ENCODE data around the gene POLN. TPM values are rescaled to one million over a fixed set of nuclear protein-coding genes. Genes with fewer than 3 reads are reported as not detected.

Gene POLN
- total RNA-seq, 1 experiment from 2014 or later: 3.5 TPM

DNA sequence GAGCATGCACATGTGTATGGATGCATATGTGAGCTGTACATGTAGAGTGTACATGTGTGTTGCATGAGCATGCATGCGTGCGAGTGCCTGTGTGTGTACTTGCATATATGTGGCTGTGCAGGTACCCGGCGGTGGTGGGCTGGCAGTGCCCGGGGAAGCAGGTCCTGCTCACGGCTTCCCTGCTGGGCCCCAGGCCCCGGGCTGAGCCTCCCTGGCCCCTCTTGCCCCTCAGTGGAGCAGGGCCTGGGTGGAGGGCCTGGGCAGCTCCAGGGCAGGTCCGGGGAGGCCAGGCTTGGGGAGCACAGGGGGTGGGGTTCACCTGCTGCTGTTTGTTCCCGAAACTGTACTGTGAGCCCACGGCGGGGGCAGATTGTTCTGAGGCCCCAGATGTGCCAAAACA, 173.4 kb downstream of the POLN start:
- ChIA-PET POLR2A (no interaction called here), CTCF (interaction anchor here (1.5 kb wide), 1 partner anchor 320 kb away, joined by 3 read pairs; no protein-coding TSS in a partner anchor)
- Mint-ChIP-seq H3K9me3 (no peaks in the 10 kb centered on the region), H3K4me3 (no peak overlapping the region), H3K36me3 (no peaks in the 10 kb centered on the region), H3K27me3 (ENCODE audit: low read depth) (no peaks in the 10 kb centered on the region), H3K4me1 (peaks cover 17% of the 10 kb centered on the region), H3K27ac (peak overlapping the region; percentile 49; the same call in 1 of the 2 replicates)
- DNase-seq (ENCODE audit: low spot score): peak; percentile 6
- no peak for ATAC-seq
- TF ChIP-seq HMGA2 (CRISPR knock-in tag; IDR thresholded peaks at IDR 0.05) (no peak), RELA (CRISPR knock-in tag; IDR thresholded peaks at IDR 0.05; ENCODE audit: borderline replicate concordance) (no peak), NR1H2 (CRISPR knock-in tag; IDR thresholded peaks at IDR 0.05) (no peak), NFYB (CRISPR knock-in tag; conservative IDR thresholded peaks at IDR 0.05; ENCODE audit: low read depth) (no peak), GTF2I (CRISPR knock-in tag; conservative IDR thresholded peaks at IDR 0.05) (no peak), FOXK1 (CRISPR knock-in tag; IDR thresholded peaks at IDR 0.05) (no peak), ESRRA (CRISPR knock-in tag; IDR thresholded peaks at IDR 0.05; ENCODE audit: borderline replicate concordance) (no peak)
- TF ChIP-seq, protein P1, sequence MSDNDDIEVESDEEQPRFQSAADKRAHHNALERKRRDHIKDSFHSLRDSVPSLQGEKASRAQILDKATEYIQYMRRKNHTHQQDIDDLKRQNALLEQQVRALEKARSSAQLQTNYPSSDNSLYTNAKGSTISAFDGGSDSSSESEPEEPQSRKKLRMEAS (CRISPR knock-in tag; IDR thresholded peaks at IDR 0.05): no peak
- TF ChIP-seq, protein P2, sequence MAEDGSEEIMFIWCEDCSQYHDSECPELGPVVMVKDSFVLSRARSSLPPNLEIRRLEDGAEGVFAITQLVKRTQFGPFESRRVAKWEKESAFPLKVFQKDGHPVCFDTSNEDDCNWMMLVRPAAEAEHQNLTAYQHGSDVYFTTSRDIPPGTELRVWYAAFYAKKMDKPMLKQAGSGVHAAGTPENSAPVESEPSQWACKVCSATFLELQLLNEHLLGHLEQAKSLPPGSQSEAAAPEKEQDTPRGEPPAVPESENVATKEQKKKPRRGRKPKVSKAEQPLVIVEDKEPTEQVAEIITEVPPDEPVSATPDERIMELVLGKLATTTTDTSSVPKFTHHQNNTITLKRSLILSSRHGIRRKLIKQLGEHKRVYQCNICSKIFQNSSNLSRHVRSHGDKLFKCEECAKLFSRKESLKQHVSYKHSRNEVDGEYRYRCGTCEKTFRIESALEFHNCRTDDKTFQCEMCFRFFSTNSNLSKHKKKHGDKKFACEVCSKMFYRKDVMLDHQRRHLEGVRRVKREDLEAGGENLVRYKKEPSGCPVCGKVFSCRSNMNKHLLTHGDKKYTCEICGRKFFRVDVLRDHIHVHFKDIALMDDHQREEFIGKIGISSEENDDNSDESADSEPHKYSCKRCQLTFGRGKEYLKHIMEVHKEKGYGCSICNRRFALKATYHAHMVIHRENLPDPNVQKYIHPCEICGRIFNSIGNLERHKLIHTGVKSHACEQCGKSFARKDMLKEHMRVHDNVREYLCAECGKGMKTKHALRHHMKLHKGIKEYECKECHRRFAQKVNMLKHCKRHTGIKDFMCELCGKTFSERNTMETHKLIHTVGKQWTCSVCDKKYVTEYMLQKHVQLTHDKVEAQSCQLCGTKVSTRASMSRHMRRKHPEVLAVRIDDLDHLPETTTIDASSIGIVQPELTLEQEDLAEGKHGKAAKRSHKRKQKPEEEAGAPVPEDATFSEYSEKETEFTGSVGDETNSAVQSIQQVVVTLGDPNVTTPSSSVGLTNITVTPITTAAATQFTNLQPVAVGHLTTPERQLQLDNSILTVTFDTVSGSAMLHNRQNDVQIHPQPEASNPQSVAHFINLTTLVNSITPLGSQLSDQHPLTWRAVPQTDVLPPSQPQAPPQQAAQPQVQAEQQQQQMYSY (CRISPR knock-in tag; IDR thresholded peaks at IDR 0.05): no peak

DNA sequence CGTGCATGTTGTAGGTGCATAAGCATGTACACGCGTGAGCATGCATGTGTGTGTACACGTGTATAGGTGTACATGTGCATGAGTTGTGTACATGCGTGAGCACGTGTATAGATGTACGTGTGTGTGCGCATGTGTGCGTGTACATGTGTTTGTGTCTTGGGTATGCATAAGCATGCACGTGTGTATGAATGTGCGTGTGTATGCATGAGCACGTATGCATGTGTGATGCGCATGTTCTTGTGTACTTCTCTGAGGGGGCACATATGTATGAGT, 173.8 kb downstream of the POLN start:
- no peak for DNase-seq (ENCODE audit: low spot score)
- H3K27me3 Mint-ChIP-seq (ENCODE audit: low read depth): no peaks in the 10 kb centered on the region
- peaks cover 17% of the 10 kb centered on the region for H3K4me1 Mint-ChIP-seq
- no peaks in the 10 kb centered on the region for H3K36me3 Mint-ChIP-seq
- peak overlapping the region; percentile 49; the same call in 1 of the 2 replicates for H3K27ac Mint-ChIP-seq
- POLR2A ChIA-PET: no interaction called here
- no peak for ATAC-seq
- H3K9me3 Mint-ChIP-seq: no peaks in the 10 kb centered on the region
- CTCF ChIA-PET: interaction anchor here (1.5 kb wide), 1 partner anchor 320 kb away, joined by 3 read pairs; no protein-coding TSS in a partner anchor
- TF ChIP-seq, protein P3, sequence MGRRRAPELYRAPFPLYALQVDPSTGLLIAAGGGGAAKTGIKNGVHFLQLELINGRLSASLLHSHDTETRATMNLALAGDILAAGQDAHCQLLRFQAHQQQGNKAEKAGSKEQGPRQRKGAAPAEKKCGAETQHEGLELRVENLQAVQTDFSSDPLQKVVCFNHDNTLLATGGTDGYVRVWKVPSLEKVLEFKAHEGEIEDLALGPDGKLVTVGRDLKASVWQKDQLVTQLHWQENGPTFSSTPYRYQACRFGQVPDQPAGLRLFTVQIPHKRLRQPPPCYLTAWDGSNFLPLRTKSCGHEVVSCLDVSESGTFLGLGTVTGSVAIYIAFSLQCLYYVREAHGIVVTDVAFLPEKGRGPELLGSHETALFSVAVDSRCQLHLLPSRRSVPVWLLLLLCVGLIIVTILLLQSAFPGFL (CRISPR knock-in tag; IDR thresholded peaks at IDR 0.05; ENCODE audit: borderline replicate concordance): no peak
- no peak for TF ChIP-seq NR2C2 (CRISPR knock-in tag; IDR thresholded peaks at IDR 0.05)
- TF ChIP-seq, protein P4, sequence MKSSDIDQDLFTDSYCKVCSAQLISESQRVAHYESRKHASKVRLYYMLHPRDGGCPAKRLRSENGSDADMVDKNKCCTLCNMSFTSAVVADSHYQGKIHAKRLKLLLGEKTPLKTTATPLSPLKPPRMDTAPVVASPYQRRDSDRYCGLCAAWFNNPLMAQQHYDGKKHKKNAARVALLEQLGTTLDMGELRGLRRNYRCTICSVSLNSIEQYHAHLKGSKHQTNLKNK (CRISPR knock-in tag; IDR thresholded peaks at IDR 0.05): no peak
- TF ChIP-seq, protein P5, sequence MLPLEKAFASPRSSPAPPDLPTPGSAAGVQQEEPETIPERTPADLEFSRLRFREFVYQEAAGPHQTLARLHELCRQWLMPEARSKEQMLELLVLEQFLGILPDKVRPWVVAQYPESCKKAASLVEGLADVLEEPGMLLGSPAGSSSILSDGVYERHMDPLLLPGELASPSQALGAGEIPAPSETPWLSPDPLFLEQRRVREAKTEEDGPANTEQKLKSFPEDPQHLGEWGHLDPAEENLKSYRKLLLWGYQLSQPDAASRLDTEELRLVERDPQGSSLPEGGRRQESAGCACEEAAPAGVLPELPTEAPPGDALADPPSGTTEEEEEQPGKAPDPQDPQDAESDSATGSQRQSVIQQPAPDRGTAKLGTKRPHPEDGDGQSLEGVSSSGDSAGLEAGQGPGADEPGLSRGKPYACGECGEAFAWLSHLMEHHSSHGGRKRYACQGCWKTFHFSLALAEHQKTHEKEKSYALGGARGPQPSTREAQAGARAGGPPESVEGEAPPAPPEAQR (CRISPR knock-in tag; IDR thresholded peaks at IDR 0.05): no peak
- TF ChIP-seq TEAD1 (CRISPR knock-in tag; IDR thresholded peaks at IDR 0.05): no peak
- TF ChIP-seq, protein P6, sequence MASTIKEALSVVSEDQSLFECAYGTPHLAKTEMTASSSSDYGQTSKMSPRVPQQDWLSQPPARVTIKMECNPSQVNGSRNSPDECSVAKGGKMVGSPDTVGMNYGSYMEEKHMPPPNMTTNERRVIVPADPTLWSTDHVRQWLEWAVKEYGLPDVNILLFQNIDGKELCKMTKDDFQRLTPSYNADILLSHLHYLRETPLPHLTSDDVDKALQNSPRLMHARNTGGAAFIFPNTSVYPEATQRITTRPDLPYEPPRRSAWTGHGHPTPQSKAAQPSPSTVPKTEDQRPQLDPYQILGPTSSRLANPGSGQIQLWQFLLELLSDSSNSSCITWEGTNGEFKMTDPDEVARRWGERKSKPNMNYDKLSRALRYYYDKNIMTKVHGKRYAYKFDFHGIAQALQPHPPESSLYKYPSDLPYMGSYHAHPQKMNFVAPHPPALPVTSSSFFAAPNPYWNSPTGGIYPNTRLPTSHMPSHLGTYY (CRISPR knock-in tag; IDR thresholded peaks at IDR 0.05): no peak
- H3K4me3 Mint-ChIP-seq: no peak overlapping the region

Measured in WTC11 (cell line).